Measurements from ENCODE around the gene PSME3. TPM values are rescaled to one million over a fixed set of nuclear protein-coding genes. Genes with fewer than 3 reads are reported as not detected.
A peak's percentile ranks its signal among the peaks of the same experiment; 100 is the strongest.

PSME3 gene
- total RNA-seq, result 172 and 175 TPM in 2 replicates
- long read RNA-seq, transcript PSME3-210 (11 exons, 998 nt), result major isoform, 31 of 45 reads
- long read RNA-seq, partial matches to known transcripts, result 2 of 45 reads
- long read RNA-seq, other reads (novel, unspliced or antisense), result 10 of 45 reads

- Mint-ChIP-seq H3K4me1 (peaks cover 21% of the 10 kb centered on the region), H3K27me3 (ENCODE audit: low read depth) (peaks cover 13% of the 10 kb centered on the region), H3K9me3 (no peaks in the 10 kb centered on the region), H3K36me3 (ENCODE audit: low read depth) (peaks cover 7% of the 10 kb centered on the region), H3K27ac (ENCODE audit: unreplicated experiment) (peak within 1 kb of the TSS; percentile 99), H3K4me3 (peak within 1 kb of the TSS; percentile 97)
- peak; percentile 81 for DNase-seq (ENCODE audit: low read depth, low spot score)
- no peak for TF ChIP-seq CTCF (conservative IDR thresholded peaks at IDR 0.05)
Measured at GRCh38 chr17:42832934-42833766, at the start of gene PSME3. Gene PSME3 (plus strand): TSS chr17:42833397. CDS start chr17:42833632, 235 bp downstream.

GRCh38 chr17:42783791-42784138, 49.4 kb upstream of the PSME3 start:
- H3K9me3 Mint-ChIP-seq, result no peaks in the 10 kb centered on the region
- no peak overlapping the region for H3K4me3 Mint-ChIP-seq
- no peak for DNase-seq (ENCODE audit: low read depth, low spot score)
- H3K4me1 Mint-ChIP-seq, result peaks cover 12% of the 10 kb centered on the region
- H3K27me3 Mint-ChIP-seq (ENCODE audit: low read depth), result peaks cover 72% of the 10 kb centered on the region
- H3K36me3 Mint-ChIP-seq (ENCODE audit: low read depth), result no peaks in the 10 kb centered on the region
- H3K27ac Mint-ChIP-seq (ENCODE audit: unreplicated experiment), result no peak overlapping the region
- no peak for TF ChIP-seq CTCF (conservative IDR thresholded peaks at IDR 0.05)

GRCh38 chr17:42784409-42784808, 48.8 kb upstream of the PSME3 start:
- peaks cover 74% of the 10 kb centered on the region for H3K27me3 Mint-ChIP-seq (ENCODE audit: low read depth)
- H3K4me1 Mint-ChIP-seq, result peaks cover 10% of the 10 kb centered on the region
- H3K9me3 Mint-ChIP-seq, result no peaks in the 10 kb centered on the region

GRCh38 chr17:42784811-42785592, 48.2 kb upstream of the PSME3 start:
- H3K27ac Mint-ChIP-seq (ENCODE audit: unreplicated experiment), result no peak overlapping the region
- H3K36me3 Mint-ChIP-seq (ENCODE audit: low read depth), result no peaks in the 10 kb centered on the region
- TF ChIP-seq CTCF (conservative IDR thresholded peaks at IDR 0.05), result no peak
- peaks cover 68% of the 10 kb centered on the region for H3K27me3 Mint-ChIP-seq (ENCODE audit: low read depth)
- no peaks in the 10 kb centered on the region for H3K9me3 Mint-ChIP-seq
- H3K4me3 Mint-ChIP-seq, result no peak overlapping the region
- H3K4me1 Mint-ChIP-seq, result peaks cover 6% of the 10 kb centered on the region
- no peak for DNase-seq (ENCODE audit: low read depth, low spot score)

More at GRCh38 chr17:42784409-42784808, 48.8 kb upstream of the PSME3 start:
- no peaks in the 10 kb centered on the region for H3K36me3 Mint-ChIP-seq (ENCODE audit: low read depth)
- no peak for DNase-seq (ENCODE audit: low read depth, low spot score)
- no peak overlapping the region for H3K4me3 Mint-ChIP-seq
- no peak overlapping the region for H3K27ac Mint-ChIP-seq (ENCODE audit: unreplicated experiment)
- TF ChIP-seq CTCF (conservative IDR thresholded peaks at IDR 0.05), result no peak

GRCh38 chr17:42787266-42787665, 45.9 kb upstream of the PSME3 start:
- H3K27ac Mint-ChIP-seq (ENCODE audit: unreplicated experiment), result no peak overlapping the region
- no peaks in the 10 kb centered on the region for H3K9me3 Mint-ChIP-seq
- H3K36me3 Mint-ChIP-seq (ENCODE audit: low read depth), result no peaks in the 10 kb centered on the region
- no peak for DNase-seq (ENCODE audit: low read depth, low spot score)
- peaks cover 54% of the 10 kb centered on the region for H3K27me3 Mint-ChIP-seq (ENCODE audit: low read depth)
- H3K4me1 Mint-ChIP-seq, result no peaks in the 10 kb centered on the region
- H3K4me3 Mint-ChIP-seq, result no peak overlapping the region
- TF ChIP-seq CTCF (conservative IDR thresholded peaks at IDR 0.05), result no peak
